ENCODE measurements around the gene EFNA5. TPM values are rescaled to one million over a fixed set of nuclear protein-coding genes. Genes with fewer than 3 reads are reported as not detected.

Gene EFNA5
- polyA plus RNA-seq, 1 of the 3 experiments (the other 2 are of a cell fraction): 0.81 TPM

GRCh38 chr5:107367480-107367879, 303.3 kb downstream of the EFNA5 start:
- no peak overlapping the region for H3K4me2 ChIP-seq
- 90% methylated on average over 4 of the region's 4 CpGs for WGBS (ENCODE audit: low lambda C conversion rate)
- H3K9ac ChIP-seq: no peak overlapping the region
- H3K27ac ChIP-seq (ENCODE audit: low read depth in 2 of 2, low read length in 1 of 2): no peak overlapping the region
- H3K9me2 ChIP-seq: no peaks in the 10 kb centered on the region
- no peaks in the 10 kb centered on the region for H3K36me3 ChIP-seq (replicated peaks in 1 of 2; ENCODE audit: control insufficient read depth in 1 of 2, insufficient read depth in 2 of 2, low read length in 1 of 2)
- no peak for DNase-seq
- H3K27me3 ChIP-seq (ENCODE audit: insufficient read depth): no peaks in the 10 kb centered on the region
- no peaks in the 10 kb centered on the region for H3K4me1 ChIP-seq (ENCODE audit: control insufficient read depth in 1 of 2, insufficient read depth in 2 of 2, low read depth in 1 of 2, low read length in 1 of 2)
- H3K79me2 ChIP-seq (ENCODE audit: insufficient read depth): no peaks in the 10 kb centered on the region
- ChIA-PET POLR2A (no interaction called here), CTCF (no interaction called here)
- H4K20me1 ChIP-seq (ENCODE audit: insufficient read depth): no peaks in the 10 kb centered on the region
- H3F3A ChIP-seq (replicated peaks; ENCODE audit: insufficient read depth): no peaks in the 10 kb centered on the region
- H3K9me3 ChIP-seq: no peaks in the 10 kb centered on the region
- TF ChIP-seq RFX5 (IDR thresholded peaks at IDR 0.05; ENCODE audit: low read length) (no peak), GATA2 (CRISPR knock-in tag; IDR thresholded peaks at IDR 0.05) (no peak), RXRA (IDR thresholded peaks at IDR 0.05; ENCODE audit: borderline replicate concordance, low read depth) (no peak), MAX (IDR thresholded peaks at IDR 0.05; ENCODE audit: low read depth) (no peak), ELF1 (IDR thresholded peaks at IDR 0.05) (no peak), CTCF (IDR thresholded peaks at IDR 0.05) (no peak), PBX3 (IDR thresholded peaks at IDR 0.05) (no peak), SIN3A (IDR thresholded peaks at IDR 0.05; ENCODE audit: borderline replicate concordance, low read depth, low read length) (no peak), EP300 (IDR thresholded peaks at IDR 0.05; ENCODE audit: borderline replicate concordance in 1 of 2, low read depth in 1 of 2, low read length in 1 of 2) (no peak), FOXJ3 (CRISPR knock-in tag; IDR thresholded peaks at IDR 0.05) (no peak), EZH2phosphoT487 (IDR thresholded peaks at IDR 0.05; ENCODE audit: borderline replicate concordance, low read depth) (no peak), REST (IDR thresholded peaks at IDR 0.05; ENCODE audit: low read depth, low read length) (no peak), IRF3 (IDR thresholded peaks at IDR 0.05; ENCODE audit: low read depth, low read length) (no peak), YY1 (IDR thresholded peaks at IDR 0.05; ENCODE audit: low read depth) (no peak), ZBTB33 (IDR thresholded peaks at IDR 0.05; ENCODE audit: borderline replicate concordance, low read depth) (no peak)
- H2AFZ ChIP-seq (ENCODE audit: low read depth): no peak overlapping the region
- no peak overlapping the region for H3K4me3 ChIP-seq (ENCODE audit: low read depth in 2 of 2, low read length in 1 of 2)

Measured in SK-N-SH (cell line).